ENCODE data around the gene NARS2.

NARS2 gene

DNA sequence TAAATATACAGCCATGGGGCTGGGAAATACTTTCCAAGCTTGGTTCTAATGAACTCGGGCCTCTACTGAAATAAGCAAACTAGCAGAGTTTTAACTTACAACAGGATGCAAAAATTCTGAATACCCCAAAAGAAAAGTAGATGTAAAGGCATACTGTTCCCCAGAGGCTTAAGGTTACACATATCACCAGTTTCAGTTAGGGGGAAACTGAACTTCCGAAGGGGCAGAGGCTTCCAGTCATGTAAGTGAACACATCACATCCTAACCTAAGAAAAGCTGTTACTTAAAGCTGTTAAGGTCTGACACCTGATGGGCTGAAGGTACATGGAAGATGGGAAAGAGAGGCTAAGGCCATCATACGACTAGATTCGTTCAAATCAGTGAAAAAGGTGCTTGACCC lies 159.3 kb downstream of the NARS2 start:
- no peak for DNase-seq (ENCODE audit: low read depth in 2 of 2)

DNA sequence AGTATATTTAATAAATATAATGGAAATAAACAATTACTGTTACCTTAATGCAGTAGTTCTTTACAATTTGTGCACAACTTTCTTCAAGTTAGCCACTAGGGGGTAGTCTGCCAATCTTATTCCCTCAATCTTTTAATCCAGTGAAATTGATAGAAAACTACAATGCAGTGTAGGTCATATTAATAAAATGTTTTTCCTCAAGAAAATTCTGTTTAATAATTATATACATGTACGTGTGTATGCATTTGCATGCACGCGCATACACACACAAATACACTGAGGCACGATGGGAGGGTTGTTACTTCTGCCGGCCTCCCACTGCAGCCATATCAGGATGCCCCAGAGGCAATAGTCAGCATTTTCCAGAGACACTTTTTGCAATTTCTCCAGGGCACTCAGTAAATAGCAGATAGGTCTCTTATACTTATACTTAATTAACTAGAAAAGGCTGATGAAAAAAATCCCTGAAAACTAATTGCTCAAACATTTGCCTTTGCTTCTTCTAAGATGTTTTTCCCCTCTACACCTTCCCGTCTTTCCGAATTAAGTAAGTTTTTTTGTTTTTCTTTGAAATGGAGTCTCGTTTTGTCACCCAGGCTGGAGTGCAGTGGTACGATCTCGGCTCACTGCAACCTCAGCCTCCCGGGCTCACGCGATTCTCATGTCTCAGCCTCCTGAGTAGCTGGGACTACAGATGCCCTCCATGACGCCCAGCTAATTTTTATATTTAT lies 160.2 kb downstream of the NARS2 start:
- no peak for DNase-seq (ENCODE audit: low read depth in 2 of 2)

DNA sequence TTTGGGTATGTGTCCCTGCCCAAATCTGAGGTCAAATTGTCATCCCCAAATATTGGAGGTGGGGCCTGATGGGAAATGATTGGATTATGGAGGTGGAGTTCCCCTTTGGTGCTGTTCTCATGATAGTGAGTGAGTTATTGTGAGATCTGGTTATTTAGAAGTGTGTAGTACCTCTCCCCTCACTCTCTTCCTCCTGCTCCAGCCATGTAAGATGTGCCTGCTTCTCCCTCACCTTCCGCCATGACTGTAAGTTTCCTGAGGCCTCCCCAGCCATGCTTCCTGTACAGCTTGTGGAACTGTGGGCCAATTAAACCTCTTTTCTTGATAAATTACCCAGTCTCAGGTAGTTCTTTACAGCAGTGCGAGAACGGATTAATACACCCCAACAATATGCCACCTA lies 166.0 kb downstream of the NARS2 start:
- DNase-seq (ENCODE audit: low read depth in 2 of 2): no peak

DNA sequence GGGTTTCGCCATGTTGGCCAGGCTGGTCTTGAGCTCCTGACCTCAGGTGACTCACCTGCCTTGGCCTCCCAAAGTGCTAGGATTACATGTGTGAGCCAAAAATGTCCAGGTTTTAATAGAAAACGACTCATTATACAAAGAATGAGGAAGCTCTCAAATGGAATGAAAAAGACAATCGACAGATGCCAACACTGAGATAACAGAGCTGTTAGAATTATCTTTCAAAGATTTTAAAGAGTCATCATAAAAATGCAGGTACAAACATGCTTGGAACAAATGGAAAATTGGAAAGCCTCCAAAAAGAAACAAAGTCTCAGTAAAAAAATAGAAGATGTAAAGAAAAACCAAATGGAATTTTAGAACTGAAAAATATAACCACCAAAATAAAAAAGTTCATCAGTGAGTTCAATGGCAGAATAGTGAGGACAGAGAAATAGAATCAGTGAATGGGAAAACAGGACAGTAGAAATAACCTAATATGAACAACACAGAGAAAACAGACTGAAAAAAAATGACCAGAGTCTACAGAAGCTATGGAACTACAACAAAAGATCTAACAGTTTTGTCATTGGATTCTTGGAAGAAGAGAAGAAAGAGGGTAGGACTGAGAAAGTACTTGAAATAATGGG lies 168.0 kb downstream of the NARS2 start:
- DNase-seq (ENCODE audit: low read depth in 2 of 2): no peak

DNA sequence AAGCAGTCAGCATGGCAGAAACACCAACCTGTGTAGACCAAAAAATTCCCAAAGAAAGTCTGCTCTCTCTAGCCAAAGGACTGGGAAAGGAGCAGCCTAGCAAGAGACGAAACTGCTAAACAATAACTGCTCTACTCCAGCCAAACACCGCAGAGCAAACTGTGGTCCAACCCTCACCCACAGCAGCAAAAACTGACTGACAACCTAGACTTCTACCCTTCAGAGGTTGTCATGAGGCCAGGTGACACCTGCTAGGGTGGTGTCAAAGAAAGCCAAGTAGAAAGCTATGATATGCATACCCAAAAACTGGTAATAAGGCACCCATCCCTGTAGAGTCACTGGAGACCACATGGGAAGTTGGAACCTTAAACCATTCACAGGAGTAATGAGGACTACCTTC lies 168.9 kb downstream of the NARS2 start:
- DNase-seq (ENCODE audit: low read depth in 2 of 2): no peak

DNA sequence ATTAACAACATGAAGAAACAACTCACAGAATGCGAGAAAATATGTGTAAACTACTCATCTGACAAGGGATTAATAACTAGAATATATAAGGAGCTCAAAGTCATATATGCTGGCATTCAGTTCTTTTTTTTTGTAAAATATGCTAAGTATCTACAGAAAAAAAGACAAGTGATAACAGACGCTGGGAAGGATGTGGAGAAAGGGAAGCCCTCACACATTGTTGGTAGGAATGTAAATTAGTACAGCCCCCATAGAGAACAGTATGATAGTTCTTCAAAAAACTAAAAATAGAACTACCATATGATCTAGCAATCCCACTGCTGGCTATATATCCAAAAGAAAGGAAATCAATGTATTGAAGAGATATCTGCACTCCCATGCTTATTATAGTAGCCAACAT lies 170.9 kb downstream of the NARS2 start:
- DNase-seq (ENCODE audit: low read depth in 2 of 2): no peak

DNA sequence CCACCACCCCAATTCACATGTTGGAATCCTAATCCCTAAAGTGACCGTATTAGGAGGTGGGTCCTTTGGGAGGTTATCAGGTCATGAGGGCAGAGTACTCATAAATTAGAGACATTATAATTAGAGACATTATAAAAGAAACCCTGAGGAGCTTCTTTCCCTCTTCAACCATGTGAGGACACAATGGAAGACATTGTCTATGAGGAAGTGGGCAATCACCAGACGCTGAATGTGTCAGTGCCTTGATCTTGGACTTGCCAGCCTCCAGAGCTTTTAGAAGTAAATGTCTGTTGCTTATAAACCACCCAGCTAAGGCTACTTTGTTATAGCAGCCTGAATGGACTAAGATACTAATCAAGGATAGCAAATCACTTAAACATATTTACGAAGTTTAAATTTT lies 171.8 kb downstream of the NARS2 start:
- no peak for DNase-seq (ENCODE audit: low read depth in 2 of 2)

DNA sequence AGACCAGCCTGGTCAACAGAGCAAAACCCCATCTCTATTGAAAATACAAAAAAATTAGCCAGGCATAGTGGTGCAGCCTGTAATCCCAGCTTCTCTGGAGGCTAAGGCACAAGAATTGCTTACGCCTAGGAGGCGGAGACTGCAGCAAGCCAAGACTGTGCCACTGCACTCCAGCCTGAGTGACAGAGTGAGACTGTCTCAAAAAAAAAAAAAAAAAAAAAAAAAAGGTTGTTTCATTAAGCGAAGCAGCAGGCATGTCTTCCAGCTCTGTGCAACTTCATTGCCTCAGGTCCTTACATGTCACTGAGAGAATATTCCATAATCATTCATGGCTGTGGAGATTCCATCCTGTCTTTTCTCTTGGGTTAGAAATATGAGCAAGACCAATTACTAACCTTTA lies 174.0 kb downstream of the NARS2 start:
- no peak for DNase-seq (ENCODE audit: low read depth in 2 of 2)

DNA sequence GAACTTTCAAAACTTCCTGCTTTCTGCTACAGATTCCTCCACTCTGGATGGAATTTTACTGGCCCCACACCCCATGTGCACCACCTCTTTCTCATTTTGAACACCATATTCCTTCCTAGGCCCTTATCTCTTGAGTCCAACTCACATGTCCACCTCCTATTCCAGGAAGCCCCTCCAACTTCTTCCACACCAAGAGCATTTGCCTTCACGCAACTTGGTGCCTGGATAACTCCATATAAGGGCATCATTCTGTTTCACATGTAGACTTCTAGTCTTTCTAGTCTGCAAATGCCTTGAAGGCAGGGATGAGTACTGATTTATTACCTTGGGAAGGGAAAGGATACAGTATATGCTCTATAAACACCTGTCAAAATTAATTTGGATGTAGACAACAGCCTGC lies 174.5 kb downstream of the NARS2 start:
- no peak for DNase-seq (ENCODE audit: low read depth in 2 of 2)

DNA sequence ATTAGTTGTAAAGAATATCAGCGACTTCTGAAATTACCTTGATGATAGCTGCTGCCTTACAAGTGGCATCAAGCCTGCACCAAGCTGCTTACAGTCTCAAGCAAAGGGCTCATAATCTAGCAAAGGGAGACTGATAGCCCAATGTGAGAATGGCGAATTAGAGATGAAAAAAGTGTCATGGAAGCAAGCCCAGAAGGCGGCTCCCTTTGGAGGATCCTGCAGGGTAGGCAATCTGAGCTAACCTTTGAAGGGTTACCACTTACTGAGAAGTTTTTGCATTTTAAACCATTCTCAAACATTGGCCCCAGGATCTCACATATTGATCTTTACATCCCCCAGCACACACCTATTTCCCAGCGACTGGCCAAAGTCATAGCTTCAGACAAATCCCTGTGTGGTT lies 175.5 kb downstream of the NARS2 start:
- no peak for DNase-seq (ENCODE audit: low read depth in 2 of 2)

DNA sequence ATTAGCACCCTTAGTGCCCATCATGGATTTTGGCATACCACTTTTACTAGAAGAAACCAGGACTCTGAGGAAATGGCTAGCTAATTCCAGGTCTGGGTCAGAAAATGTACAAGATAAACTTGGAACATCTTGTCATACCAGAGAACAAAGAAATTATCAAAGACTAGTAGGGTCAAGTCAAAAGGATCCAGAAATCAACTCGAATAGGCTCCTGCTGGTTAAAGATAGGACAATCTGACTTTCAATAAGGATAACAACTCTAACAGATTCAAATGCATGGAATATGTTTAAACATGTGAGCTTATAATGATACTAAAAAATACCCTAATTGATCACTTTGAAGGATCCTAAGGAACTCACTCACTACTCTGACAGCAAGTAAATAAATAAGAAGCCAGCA lies 175.9 kb downstream of the NARS2 start:
- no peak for DNase-seq (ENCODE audit: low read depth in 2 of 2)

DNA sequence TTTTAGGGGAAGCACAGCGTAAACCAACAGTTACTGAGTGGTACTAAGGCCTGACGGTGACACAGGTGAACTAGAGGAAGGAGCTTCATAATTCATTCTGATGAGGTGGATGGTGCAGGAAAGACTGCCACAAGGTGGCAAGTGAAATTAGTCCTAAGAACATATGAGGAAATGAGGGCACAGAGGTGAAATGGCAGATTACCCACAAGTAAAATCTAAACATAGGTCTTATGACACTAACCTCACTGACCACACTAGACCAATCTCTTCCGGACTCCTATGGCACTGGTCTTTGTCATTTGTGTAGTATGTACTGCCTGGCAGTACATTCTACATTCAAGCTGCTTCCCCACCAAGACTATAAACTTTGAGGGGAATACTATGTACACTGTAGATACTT lies 177.3 kb downstream of the NARS2 start:
- no peak for DNase-seq (ENCODE audit: low read depth in 2 of 2)

DNA sequence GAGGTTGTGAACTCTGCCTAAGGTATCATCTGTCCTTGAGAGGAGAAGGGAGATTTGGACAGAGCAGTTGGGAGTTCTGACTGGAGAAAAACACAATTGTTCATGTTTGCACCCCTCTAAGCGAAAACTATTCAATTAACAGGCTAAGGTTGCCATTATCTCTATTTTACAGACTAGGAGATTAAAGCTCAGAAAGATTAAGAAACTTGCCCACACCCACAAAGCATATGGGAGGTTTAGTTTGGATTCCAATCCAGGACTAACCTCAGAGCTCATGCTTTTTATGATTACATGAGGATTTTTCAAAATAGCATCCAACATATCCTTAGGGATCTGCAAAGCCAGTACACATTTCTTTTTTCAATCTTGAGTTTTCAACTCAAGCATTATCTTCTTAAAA lies 179.1 kb downstream of the NARS2 start:
- DNase-seq (ENCODE audit: low read depth in 2 of 2): no peak

DNA sequence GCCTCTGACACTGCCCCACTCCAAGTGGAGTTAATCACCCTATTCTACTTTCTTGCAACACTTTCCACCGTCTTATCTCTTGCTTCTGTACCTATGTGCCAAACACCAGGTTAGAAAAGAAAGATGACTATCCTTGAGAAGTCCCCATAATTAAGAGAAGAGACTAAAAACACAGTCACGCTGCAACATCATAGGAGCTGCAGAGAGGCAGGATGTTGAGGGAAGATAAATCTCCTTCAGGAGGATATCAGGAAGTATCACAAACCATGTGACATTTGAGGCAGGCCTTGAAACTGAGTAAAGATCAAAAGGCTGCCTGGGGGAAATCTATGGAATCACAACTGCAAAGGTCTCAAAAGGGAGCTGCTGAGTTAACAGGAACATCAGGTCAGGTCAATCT lies 181.8 kb downstream of the NARS2 start:
- DNase-seq (ENCODE audit: low read depth in 2 of 2): no peak

DNA sequence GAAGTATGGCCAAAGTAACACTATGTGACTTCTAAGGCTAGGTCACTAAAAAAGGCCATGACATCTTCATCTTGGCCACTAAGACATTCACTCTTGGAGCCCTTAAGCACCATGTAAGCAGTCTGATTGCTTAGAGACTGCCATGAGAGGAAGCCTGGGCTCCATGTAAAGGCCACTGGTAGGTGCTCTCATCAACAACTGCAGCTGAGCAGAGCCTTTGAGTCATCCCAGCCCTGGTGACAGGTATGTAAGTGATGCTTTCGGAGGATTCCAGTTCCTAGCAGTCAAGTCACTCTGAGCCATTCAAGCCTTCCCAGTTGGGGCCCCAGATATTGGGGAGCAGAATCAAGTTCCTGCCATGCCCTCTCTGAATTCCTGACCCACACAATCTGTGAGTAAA lies 183.2 kb downstream of the NARS2 start:
- no peak for DNase-seq (ENCODE audit: low read depth in 2 of 2)

DNA sequence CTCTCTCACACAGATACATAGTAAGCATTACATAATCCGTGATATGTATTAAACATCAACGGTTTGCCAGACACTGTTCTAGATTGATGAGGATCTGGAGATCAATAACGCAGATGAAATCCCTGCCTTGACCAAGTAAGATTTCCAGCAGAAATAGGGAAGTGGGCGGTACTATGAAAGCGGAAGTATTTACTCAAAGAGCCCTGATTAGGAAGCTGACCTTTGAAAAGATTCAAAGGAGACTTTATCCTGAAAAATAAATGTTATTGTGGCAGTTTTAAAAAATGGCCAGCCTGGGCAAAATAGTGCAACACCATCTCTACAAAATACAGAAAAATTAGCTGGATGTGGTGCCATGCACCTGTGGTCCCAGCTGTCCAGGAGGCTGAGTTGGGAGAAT lies 183.9 kb downstream of the NARS2 start:
- no peak for DNase-seq (ENCODE audit: low read depth in 2 of 2)

DNA sequence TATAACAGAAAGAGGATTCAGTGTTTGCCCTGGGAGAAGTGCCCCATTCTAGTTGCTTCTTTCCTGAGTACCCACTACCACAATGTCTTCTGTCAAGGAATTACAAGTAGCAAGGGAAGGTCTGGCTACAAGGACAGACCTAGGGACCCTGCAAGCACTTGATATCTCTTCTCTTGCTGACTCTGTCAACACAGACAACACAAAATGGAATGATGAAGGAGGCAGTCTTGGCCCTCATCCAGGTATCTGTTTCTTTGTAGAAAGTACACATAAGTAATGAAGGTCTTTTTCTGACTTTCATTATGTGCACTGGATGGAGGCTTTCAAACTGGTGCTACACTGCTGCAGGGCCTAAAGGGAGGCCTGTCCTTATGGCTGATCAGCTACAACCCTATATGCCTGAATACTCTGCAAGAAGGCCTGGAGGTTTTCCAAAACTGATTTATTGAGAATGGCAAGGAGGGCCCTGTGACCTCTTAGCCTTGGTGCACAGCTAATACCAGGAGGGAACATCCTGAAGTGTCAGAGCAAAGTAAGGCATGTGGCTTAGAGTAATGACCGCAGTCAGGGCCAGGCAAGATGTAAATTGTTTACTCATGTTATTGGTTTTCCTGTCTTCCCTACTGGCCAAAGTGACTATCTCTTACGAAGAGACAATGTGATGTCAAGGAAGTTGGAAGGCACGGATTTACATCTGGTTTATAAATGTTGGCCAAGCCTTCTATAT lies 188.3 kb downstream of the NARS2 start:
- DNase-seq (ENCODE audit: low read depth in 2 of 2): no peak
